OCI-LY3 (cell line): Measurements from ENCODE around the gene KAT6B.

Experiments used
- EZH2phosphoT487 ChIP-seq: fragments of 200-600 bp; shearing (Covaris generic); IDR thresholded peaks from 2 replicates; pipeline ENCODE4 v1.6.1; 2018; ENCODE audit warnings: antibody characterized with exemption, mixed run types, low read depth
- TF ChIP-seq, protein P1 (sequence below): fragments of 200-600, 300-600 bp; sonication (generic); IDR thresholded peaks from 2 replicates; pipeline ENCODE4 v1.5.1; 2014; ENCODE audit warnings: antibody characterized with exemption, low read length, low read depth

DNA sequence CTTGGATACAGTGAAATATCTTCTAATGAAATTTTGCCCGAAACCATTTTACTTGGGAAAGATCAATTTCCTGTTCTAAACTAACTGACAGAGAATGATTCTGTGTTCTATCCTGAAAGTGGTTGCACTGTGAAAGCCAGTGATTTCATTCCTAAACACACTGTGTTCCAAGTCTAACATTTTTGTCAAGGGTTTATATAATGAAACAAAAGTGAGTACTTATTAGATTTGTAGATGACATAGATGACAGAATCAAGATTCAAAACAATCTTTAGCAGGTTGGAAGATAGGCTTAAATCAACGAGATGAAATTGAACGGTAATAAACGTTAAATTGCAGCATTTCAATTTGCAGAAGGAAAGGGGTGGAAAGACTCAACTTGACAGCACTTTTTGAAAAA is 13.3 kb downstream of the KAT6B start:
- TF ChIP-seq, protein P1, sequence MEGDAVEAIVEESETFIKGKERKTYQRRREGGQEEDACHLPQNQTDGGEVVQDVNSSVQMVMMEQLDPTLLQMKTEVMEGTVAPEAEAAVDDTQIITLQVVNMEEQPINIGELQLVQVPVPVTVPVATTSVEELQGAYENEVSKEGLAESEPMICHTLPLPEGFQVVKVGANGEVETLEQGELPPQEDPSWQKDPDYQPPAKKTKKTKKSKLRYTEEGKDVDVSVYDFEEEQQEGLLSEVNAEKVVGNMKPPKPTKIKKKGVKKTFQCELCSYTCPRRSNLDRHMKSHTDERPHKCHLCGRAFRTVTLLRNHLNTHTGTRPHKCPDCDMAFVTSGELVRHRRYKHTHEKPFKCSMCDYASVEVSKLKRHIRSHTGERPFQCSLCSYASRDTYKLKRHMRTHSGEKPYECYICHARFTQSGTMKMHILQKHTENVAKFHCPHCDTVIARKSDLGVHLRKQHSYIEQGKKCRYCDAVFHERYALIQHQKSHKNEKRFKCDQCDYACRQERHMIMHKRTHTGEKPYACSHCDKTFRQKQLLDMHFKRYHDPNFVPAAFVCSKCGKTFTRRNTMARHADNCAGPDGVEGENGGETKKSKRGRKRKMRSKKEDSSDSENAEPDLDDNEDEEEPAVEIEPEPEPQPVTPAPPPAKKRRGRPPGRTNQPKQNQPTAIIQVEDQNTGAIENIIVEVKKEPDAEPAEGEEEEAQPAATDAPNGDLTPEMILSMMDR = no peak
- TF ChIP-seq EZH2phosphoT487 = no peak
